IPS-15b (cell line): ENCODE measurements around the gene TEX52.
"Not testable (repeated sequence)": the region's sequence is repeated elsewhere in the genome, so short reads cannot be mapped to it uniquely, and the experiment has no call there.

Source experiments
- H3K27me3 ChIP-seq: one replicate; pipeline ENCODE4 v1.6.1; 2013; ENCODE audit warnings: low read length; ENCODE audit not compliant: control insufficient read depth, insufficient read depth
- H3K36me3 ChIP-seq: one replicate; pipeline ENCODE4 v1.6.1; 2013; ENCODE audit warnings: low read length; ENCODE audit not compliant: control insufficient read depth, insufficient read depth
- H3K4me1 ChIP-seq: one replicate; pipeline ENCODE4 v1.6.1; 2013; ENCODE audit warnings: mild to moderate bottlenecking, low read length; ENCODE audit not compliant: control insufficient read depth, insufficient read depth
- H3K4me3 ChIP-seq: one replicate; pipeline ENCODE4 v1.5.1; 2013; ENCODE audit warnings: low read depth, low read length
- H3K9ac ChIP-seq: one replicate; pipeline ENCODE4 v1.6.1; 2013; ENCODE audit warnings: low read depth, mild to moderate bottlenecking, low read length
- H3K9me3 ChIP-seq: one replicate; pipeline ENCODE4 v1.6.1; 2013; ENCODE audit warnings: mild to moderate bottlenecking, low read length; ENCODE audit not compliant: control insufficient read depth, insufficient read depth

Gene TEX52

GRCh38 chr12:2890001-2890387 lies 33.2 kb upstream of the TEX52 start:
- peak overlapping the region; percentile 53 for H3K4me3 ChIP-seq

GRCh38 chr12:2886768-2887450 lies 30.1 kb upstream of the TEX52 start:
- H3K27me3 ChIP-seq = no peaks in the 10 kb centered on the region
- no peak overlapping the region for H3K4me3 ChIP-seq
- H3K9me3 ChIP-seq = no peaks in the 10 kb centered on the region
- H3K36me3 ChIP-seq = peaks cover 20% of the 10 kb centered on the region
- no peak overlapping the region for H3K9ac ChIP-seq
- H3K4me1 ChIP-seq = peaks cover 6% of the 10 kb centered on the region

More at GRCh38 chr12:2890001-2890387, 33.2 kb upstream of the TEX52 start:
- Histone ChIP-seq H3K36me3 (peaks cover 20% of the 10 kb centered on the region), H3K27me3 (no peaks in the 10 kb centered on the region), H3K9ac (peak overlapping the region; percentile 62), H3K4me1 (peaks cover under 1% of the 10 kb centered on the region), H3K9me3 (no peaks in the 10 kb centered on the region)

- no peak overlapping the region for H3K9ac ChIP-seq
- peaks cover 20% of the 10 kb centered on the region for H3K36me3 ChIP-seq
- H3K9me3 ChIP-seq = no peaks in the 10 kb centered on the region
- H3K4me1 ChIP-seq = peaks cover 6% of the 10 kb centered on the region
- H3K4me3 ChIP-seq = no peak overlapping the region
- no peaks in the 10 kb centered on the region for H3K27me3 ChIP-seq
Measured at GRCh38 chr12:2884810-2885209, 28.0 kb upstream of the TEX52 start.

GRCh38 chr12:2879853-2880252 lies 23.0 kb upstream of the TEX52 start:
- peaks cover 12% of the 10 kb centered on the region for H3K4me1 ChIP-seq
- no peak overlapping the region for H3K9ac ChIP-seq
- no peaks in the 10 kb centered on the region for H3K9me3 ChIP-seq
- no peak overlapping the region for H3K4me3 ChIP-seq
- peaks cover 6% of the 10 kb centered on the region for H3K36me3 ChIP-seq
- no peaks in the 10 kb centered on the region for H3K27me3 ChIP-seq

GRCh38 chr12:2877953-2878732 lies 21.3 kb upstream of the TEX52 start:
- H3K4me1 ChIP-seq = peaks cover 8% of the 10 kb centered on the region

GRCh38 chr12:2877047-2877952 lies 20.5 kb upstream of the TEX52 start, which contains the start of the genes FOXM1 and RHNO1:
TSS of gene FOXM1 (minus strand) at chr12:2877174. CDS start at chr12:2874478, 2,696 bp downstream.
TSS of gene RHNO1 (plus strand) at chr12:2877223. CDS start at chr12:2885367, 8,144 bp downstream.
- H3K36me3 ChIP-seq = peaks cover 11% of the 10 kb centered on the region
- peaks cover 8% of the 10 kb centered on the region for H3K4me1 ChIP-seq
- no peaks in the 10 kb centered on the region for H3K9me3 ChIP-seq
- H3K4me3 ChIP-seq = peak within 1 kb of the TSS; percentile 93
- H3K27me3 ChIP-seq = no peaks in the 10 kb centered on the region
- peak within 1 kb of the TSS; percentile 91 for H3K9ac ChIP-seq

More at GRCh38 chr12:2877953-2878732, 21.3 kb upstream of the TEX52 start:
- Histone ChIP-seq H3K36me3 (peaks cover 11% of the 10 kb centered on the region), H3K9me3 (no peaks in the 10 kb centered on the region), H3K27me3 (no peaks in the 10 kb centered on the region), H3K9ac (peak overlapping the region; percentile 74), H3K4me3 (peak overlapping the region; percentile 93)

- Histone ChIP-seq H3K9me3 (no peaks in the 10 kb centered on the region), H3K4me1 (peaks cover 8% of the 10 kb centered on the region), H3K36me3 (peaks cover 16% of the 10 kb centered on the region), H3K9ac (peak overlapping the region; percentile 91), H3K4me3 (peak overlapping the region; percentile 93), H3K27me3 (no peaks in the 10 kb centered on the region)
Measured at GRCh38 chr12:2876431-2877046, 19.7 kb upstream of the TEX52 start.

- H3K9me3 ChIP-seq, H3K4me1 ChIP-seq, H3K4me3 ChIP-seq, H3K27me3 ChIP-seq, H3K9ac ChIP-seq: not testable (repeated sequence)
- peaks cover 46% of the 10 kb centered on the region for H3K36me3 ChIP-seq
Measured at GRCh38 chr12:2868986-2869632, 12.3 kb upstream of the TEX52 start.

GRCh38 chr12:2864198-2864597 lies 7.4 kb upstream of the TEX52 start:
- H3K9ac ChIP-seq = no peak overlapping the region
- H3K9me3 ChIP-seq = no peaks in the 10 kb centered on the region
- no peaks in the 10 kb centered on the region for H3K4me1 ChIP-seq
- H3K4me3 ChIP-seq = no peak overlapping the region
- H3K36me3 ChIP-seq = peaks cover 60% of the 10 kb centered on the region
- H3K27me3 ChIP-seq = no peaks in the 10 kb centered on the region

- not testable (repeated sequence) for H3K9me3 ChIP-seq, H3K4me1 ChIP-seq, H3K27me3 ChIP-seq, H3K4me3 ChIP-seq, H3K9ac ChIP-seq
- H3K36me3 ChIP-seq = peaks cover 67% of the 10 kb centered on the region
Measured at GRCh38 chr12:2863402-2863801, 6.6 kb upstream of the TEX52 start.
